Measurements from ENCODE around the gene CAPZB. TPM values are rescaled to one million over a fixed set of nuclear protein-coding genes. Genes with fewer than 3 reads are reported as not detected.

The CAPZB gene
- total and polyA plus RNA-seq, 10 donors, result 139 to 386 (median 277) TPM

- 90 to 95% (median 94%) methylated on average over 21 to 27 of the region's 27 CpGs for WGBS, 5 donors
- no peak for DNase-seq
- intact Hi-C loops (cut with DNase I; ENCODE audit: low total_unique reads), result no loop called here
Observed at GRCh38 chr1:19342062-19342750, 143.1 kb downstream of the CAPZB start.

DNA sequence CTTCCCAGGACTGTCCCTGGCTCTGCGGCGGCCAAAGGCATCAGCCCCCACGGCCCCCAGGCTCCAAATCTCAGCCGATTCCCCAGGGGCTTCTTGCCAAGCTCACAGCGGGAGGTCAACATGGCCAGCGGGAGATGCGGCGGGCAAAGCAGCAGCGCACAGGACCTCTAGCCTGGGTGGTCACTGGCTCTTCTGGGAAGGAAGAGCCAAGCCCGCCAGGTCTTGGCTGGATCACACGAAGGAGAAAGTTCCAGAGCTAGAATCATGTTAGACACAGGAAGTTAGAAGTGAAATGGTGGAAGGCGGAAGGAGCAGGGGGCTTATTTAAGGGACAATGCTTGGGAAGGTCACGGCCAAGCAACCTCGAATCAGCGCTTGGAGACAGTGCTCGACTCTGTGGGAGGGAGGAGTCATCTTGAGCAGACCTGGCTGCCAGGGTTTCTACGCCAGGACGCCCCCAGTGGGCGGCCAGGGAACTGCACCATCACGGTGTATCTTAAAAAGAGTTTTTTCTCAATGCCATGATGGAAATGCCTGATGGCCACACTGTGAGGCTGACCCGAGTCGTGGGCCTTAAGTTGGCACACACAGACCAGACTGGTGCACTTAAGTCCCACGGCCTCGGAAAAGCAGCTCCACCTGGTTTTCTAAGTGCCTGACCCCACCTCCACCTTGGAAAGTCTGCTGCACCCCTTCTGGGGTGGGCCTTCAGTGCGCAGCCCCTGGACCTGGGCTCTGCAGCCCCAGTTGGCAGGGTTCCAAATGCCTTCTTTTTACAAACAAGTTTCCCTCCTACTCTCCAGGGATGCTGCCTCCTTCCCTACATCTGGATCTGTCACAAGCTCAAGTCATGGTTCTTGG, 143.9 kb downstream of the CAPZB start:
- TF ChIP-seq CTCF (IDR thresholded peaks at IDR 0.05 in 8 of 11, conservative IDR thresholded peaks at IDR 0.05 in 3 of 11), result peak; percentile 59 to 91 (median 83)
- no peak for TF ChIP-seq POLR2A (IDR thresholded peaks at IDR 0.05)
- TF ChIP-seq POLR2AphosphoS5 (IDR thresholded peaks at IDR 0.05), result peak in 2 of 3 donors; percentile 18 to 28
- H3K4me3 ChIP-seq, result no peak overlapping the region
- peaks cover 4 to 97% (median 76%) of the 10 kb centered on the region in 6 donors for H3K36me3 ChIP-seq
- H3K27ac ChIP-seq, result peak overlapping the region in 2 of 8 donors; percentile 0 to 6
- H3K4me1 ChIP-seq, result peaks cover 0 to 37% (median 10%) of the 10 kb centered on the region in 6 donors
- intact Hi-C loops (cut with DNase I; ENCODE audit: low total_unique reads), result no loop called here
- H3K27me3 ChIP-seq (replicated peaks in 1 of 7), result no peaks in the 10 kb centered on the region
- DNase-seq, result peak; percentile 89
- H3K9me3 ChIP-seq, result no peaks in the 10 kb centered on the region
- WGBS, 5 donors, result 67 to 70% (median 67%) methylated on average over 25 of the region's 25 CpGs

More at GRCh38 chr1:19342062-19342750, 143.1 kb downstream of the CAPZB start:
- Histone ChIP-seq H3K4me1 (peaks cover 0 to 45% (median 11%) of the 10 kb centered on the region in 6 donors), H3K9me3 (no peaks in the 10 kb centered on the region), H3K4me3 (no peak overlapping the region), H3K27ac (no peak overlapping the region), H3K36me3 (peaks cover 4 to 97% (median 76%) of the 10 kb centered on the region in 6 donors), H3K27me3 (replicated peaks in 1 of 7) (no peaks in the 10 kb centered on the region)
- TF ChIP-seq POLR2AphosphoS5 (IDR thresholded peaks at IDR 0.05) (peak in 1 of 3 donors; percentile 38), CTCF (IDR thresholded peaks at IDR 0.05 in 8 of 11, conservative IDR thresholded peaks at IDR 0.05 in 3 of 11) (no peak), POLR2A (IDR thresholded peaks at IDR 0.05) (no peak)

DNA sequence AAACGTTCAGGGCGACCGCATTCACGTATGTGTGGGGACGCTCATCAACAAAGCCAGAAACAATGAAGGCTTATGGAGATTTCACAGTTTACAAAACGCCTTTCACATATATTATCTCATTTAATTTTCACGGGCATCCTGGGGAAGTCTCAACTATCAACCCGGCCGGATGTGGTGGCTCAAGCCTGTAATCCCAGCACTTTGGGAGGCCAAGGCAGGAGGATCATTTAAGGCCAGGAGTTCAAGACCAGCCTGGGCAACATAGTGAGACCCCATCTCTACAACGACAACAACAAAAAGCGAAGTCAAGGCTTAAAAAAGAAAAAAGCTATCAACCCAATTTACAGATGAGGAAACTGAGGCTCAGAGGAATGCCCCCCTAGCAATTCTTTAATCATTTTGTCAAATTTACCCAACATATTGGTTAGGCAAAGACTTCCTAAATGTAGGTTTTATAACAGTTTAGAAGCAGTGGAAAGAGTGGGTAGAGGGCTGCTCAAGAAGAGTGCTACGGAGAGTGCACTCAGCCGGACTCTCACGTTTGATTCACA, 144.9 kb downstream of the CAPZB start:
- no peak for DNase-seq
- 96 to 98% (median 97%) methylated on average over 14 of the region's 14 CpGs for WGBS, 5 donors
- no peak overlapping the region for H3K4me3 ChIP-seq
- H3K4me1 ChIP-seq, result peaks cover 0 to 30% (median 8%) of the 10 kb centered on the region in 6 donors
- no peak overlapping the region for H3K27ac ChIP-seq
- TF ChIP-seq POLR2AphosphoS5 (IDR thresholded peaks at IDR 0.05), result no peak
- no peak for TF ChIP-seq POLR2A (IDR thresholded peaks at IDR 0.05)
- TF ChIP-seq CTCF (IDR thresholded peaks at IDR 0.05 in 8 of 11, conservative IDR thresholded peaks at IDR 0.05 in 3 of 11), result no peak
- no peaks in the 10 kb centered on the region for H3K27me3 ChIP-seq (replicated peaks in 1 of 7)
- H3K9me3 ChIP-seq, result no peaks in the 10 kb centered on the region
- H3K36me3 ChIP-seq, result peaks cover 4 to 91% (median 73%) of the 10 kb centered on the region in 6 donors
- intact Hi-C loops (cut with DNase I; ENCODE audit: low total_unique reads), result no loop called here

Data from spleen (tissue), 11 donors.